Loucy (cell line): Measurements from ENCODE around the gene USP11.

Experiments
- H2AFZ ChIP-seq: fragments of 200-600 bp; sonication (generic); 2 replicates; pipeline ENCODE4 v1.6.0; 2016; ENCODE audit warnings: antibody characterized with exemption, mild to moderate bottlenecking, low read length, moderate library complexity
- H3F3A ChIP-seq: fragments of 200-600 bp; 2 replicates; pipeline ENCODE4 v1.6.0; 2016; ENCODE audit warnings: antibody characterized with exemption, low read depth, mild to moderate bottlenecking
- H3K27me3 ChIP-seq: fragments of 200-600 bp; sonication (generic); 2 replicates; pipeline ENCODE4 v1.6.1; 2014; ENCODE audit warnings: low read length, mild to moderate bottlenecking; ENCODE audit not compliant: insufficient read depth, poor library complexity, severe bottlenecking
- H3K36me3 ChIP-seq: fragments of 200-600 bp; sonication (generic); 2 replicates; pipeline ENCODE4 v1.6.1; 2016; ENCODE audit warnings: low read length; ENCODE audit not compliant: insufficient read depth
- H3K4me1 ChIP-seq: fragments of 200-600 bp; sonication (generic); 2 replicates; pipeline ENCODE4 v1.5.1; 2014; ENCODE audit warnings: low read length, mild to moderate bottlenecking; ENCODE audit not compliant: insufficient read depth, poor library complexity, severe bottlenecking
- H3K4me2 ChIP-seq: fragments of 200-600 bp; sonication (generic); 2 replicates; pipeline ENCODE4 v1.6.0; 2014; ENCODE audit warnings: antibody characterized with exemption, low read length, low read depth, mild to moderate bottlenecking; ENCODE audit not compliant: poor library complexity, severe bottlenecking
- H3K4me3 ChIP-seq: fragments of 200-600 bp; sonication (generic); 2 replicates; pipeline ENCODE4 v1.5.1; 2014; ENCODE audit warnings: low read length, mild to moderate bottlenecking, mixed read lengths; ENCODE audit not compliant: poor library complexity, severe bottlenecking
- H3K79me2 ChIP-seq: fragments of 200-600 bp; sonication (generic); 2 replicates; pipeline ENCODE4 v1.6.1; 2014; ENCODE audit warnings: low read length; ENCODE audit not compliant: insufficient read depth
- H3K9ac ChIP-seq: fragments of 200-600 bp; sonication (generic); 2 replicates; pipeline ENCODE4 v1.6.0; 2014; ENCODE audit warnings: mild to moderate bottlenecking, low read depth, low read length, moderate library complexity; ENCODE audit not compliant: poor library complexity, severe bottlenecking
- H3K9me2 ChIP-seq: fragments of 200-600 bp; sonication (generic); replicated peaks from 2 replicates; pipeline ENCODE4 v1.6.1; 2016; ENCODE audit warnings: low read depth, low read length, mixed read lengths
- H3K9me3 ChIP-seq: fragments of 200-600 bp; sonication (generic); 2 replicates; pipeline ENCODE4 v1.6.1; 2014; ENCODE audit warnings: mild to moderate bottlenecking, antibody characterized with exemption, low read length, low read depth; ENCODE audit not compliant: insufficient read depth
- H4K20me1 ChIP-seq: fragments of 200-600 bp; sonication (generic); 2 replicates; pipeline ENCODE4 v1.6.0; 2014; ENCODE audit warnings: antibody characterized with exemption, low read length, mild to moderate bottlenecking; ENCODE audit not compliant: insufficient read depth, poor library complexity, severe bottlenecking
- CTCF ChIP-seq: fragments of 200-600 bp; sonication (generic); conservative IDR thresholded peaks from 2 replicates; pipeline ENCODE4 v1.5.1; 2014; ENCODE audit warnings: mild to moderate bottlenecking, antibody characterized with exemption, low read length
- EZH2phosphoT487 ChIP-seq: fragments of 200-600 bp; IDR thresholded peaks from 2 replicates; pipeline ENCODE4 v1.6.1; 2018; ENCODE audit warnings: antibody characterized with exemption, mild to moderate bottlenecking, moderate library complexity, borderline replicate concordance

The USP11 gene

GRCh38 chrX:47229427-47229826 lies 3.4 kb upstream of the USP11 start:
- Histone ChIP-seq H3K36me3 (peaks cover 41% of the 10 kb centered on the region; the same call in 1 of the 2 replicates), H3K4me3 (no peak overlapping the region), H3K9me2 (no peaks in the 10 kb centered on the region), H4K20me1 (peaks cover 8% of the 10 kb centered on the region), H3K4me2 (no peak overlapping the region), H3K9ac (no peak overlapping the region), H3K4me1 (peaks cover 7% of the 10 kb centered on the region), H2AFZ (no peak overlapping the region), H3F3A (no peaks in the 10 kb centered on the region), H3K9me3 (no peaks in the 10 kb centered on the region), H3K79me2 (peaks cover 18% of the 10 kb centered on the region), H3K27me3 (no peaks in the 10 kb centered on the region)
- no peak for TF ChIP-seq EZH2phosphoT487
- TF ChIP-seq CTCF: no peak

DNA sequence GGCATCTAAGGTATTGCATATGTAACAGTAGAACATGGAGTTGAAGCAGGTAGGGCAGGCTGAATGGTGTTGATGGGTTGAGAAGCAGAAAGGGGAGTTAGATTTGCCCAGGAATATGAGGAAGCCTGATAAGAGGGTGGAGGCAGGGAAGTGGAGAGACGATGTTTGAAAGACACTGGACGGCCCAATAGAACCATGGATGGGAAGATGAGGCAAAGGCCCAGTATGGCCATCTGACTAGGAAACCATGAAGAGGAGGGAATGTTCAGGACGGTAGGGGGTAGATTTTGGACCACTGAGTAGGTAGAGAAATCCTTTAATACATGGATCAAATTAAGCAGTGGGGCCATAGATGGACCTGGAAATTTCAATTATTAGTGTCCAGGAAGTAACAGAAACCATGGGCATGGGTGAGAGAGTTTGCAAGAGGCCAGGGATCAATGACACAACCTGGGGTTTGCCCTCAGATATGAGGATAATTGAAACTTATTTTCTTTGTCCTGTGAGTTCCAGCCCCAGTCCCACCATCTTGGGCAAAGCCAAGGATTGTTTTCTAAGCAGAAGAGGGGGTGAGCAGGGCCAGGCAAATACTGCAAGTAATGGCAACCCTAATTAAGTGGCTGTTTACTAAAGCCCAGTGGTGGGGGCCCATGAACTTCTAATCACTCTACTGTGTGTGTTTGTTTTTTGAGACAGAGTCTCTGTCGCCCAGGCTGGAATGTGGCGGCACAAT lies 2.5 kb upstream of the USP11 start:
- peaks cover 8% of the 10 kb centered on the region for H3K4me1 ChIP-seq
- no peaks in the 10 kb centered on the region for H3F3A ChIP-seq
- no peaks in the 10 kb centered on the region for H3K9me2 ChIP-seq
- no peak overlapping the region for H3K4me3 ChIP-seq
- no peak overlapping the region for H3K9ac ChIP-seq
- TF ChIP-seq CTCF (no peak), EZH2phosphoT487 (no peak)
- H3K79me2 ChIP-seq: peaks cover 26% of the 10 kb centered on the region
- no peaks in the 10 kb centered on the region for H3K27me3 ChIP-seq
- H3K36me3 ChIP-seq: peaks cover 32% of the 10 kb centered on the region; the same call in 1 of the 2 replicates
- no peak overlapping the region for H3K4me2 ChIP-seq
- peaks cover 15% of the 10 kb centered on the region for H4K20me1 ChIP-seq
- no peaks in the 10 kb centered on the region for H3K9me3 ChIP-seq
- no peak overlapping the region for H2AFZ ChIP-seq

- Histone ChIP-seq H3K4me3 (no peak overlapping the region), H3K4me1 (peaks cover 15% of the 10 kb centered on the region), H2AFZ (no peak overlapping the region), H3K4me2 (no peak overlapping the region), H3K9me3 (no peaks in the 10 kb centered on the region), H3K27me3 (no peaks in the 10 kb centered on the region), H3K36me3 (peaks cover 23% of the 10 kb centered on the region; the same call in 1 of the 2 replicates), H3F3A (no peaks in the 10 kb centered on the region), H4K20me1 (peaks cover 24% of the 10 kb centered on the region), H3K9ac (no peak overlapping the region), H3K9me2 (no peaks in the 10 kb centered on the region), H3K79me2 (peaks cover 35% of the 10 kb centered on the region)
- TF ChIP-seq EZH2phosphoT487: no peak
- no peak for TF ChIP-seq CTCF
Observed at GRCh38 chrX:47231167-47231566, 1.6 kb upstream of the USP11 start.
